HFFc6 (cell line): ENCODE measurements around the gene HMGXB4. TPM values are rescaled to one million over a fixed set of nuclear protein-coding genes. Genes with fewer than 3 reads are reported as not detected.
A peak's percentile ranks its signal among the peaks of the same experiment; 100 is the strongest.

Experiments
- DNase-seq: peaks from one replicate; pipeline ENCODE4 v3.0.0-alpha.2; 2018
- H3K27ac Mint-ChIP-seq: 2 replicates; pipeline ENCODE4 v1.8.0; 2020; ENCODE audit warnings: mild to moderate bottlenecking, mixed read lengths
- H3K27me3 Mint-ChIP-seq: 2 replicates; pipeline ENCODE4 v1.8.0; 2021; ENCODE audit warnings: mild to moderate bottlenecking, moderate library complexity, mixed read lengths; ENCODE audit not compliant: insufficient read depth
- H3K36me3 Mint-ChIP-seq: 2 replicates; pipeline ENCODE4 v1.8.0; 2021; ENCODE audit warnings: low read depth, mixed read lengths
- H3K4me1 Mint-ChIP-seq: 2 replicates; pipeline ENCODE4 v1.8.0; 2020; ENCODE audit warnings: low read depth, mixed read lengths
- H3K4me3 Mint-ChIP-seq: 2 replicates; pipeline ENCODE4 v1.8.0; 2020; ENCODE audit warnings: mild to moderate bottlenecking, moderate library complexity, mixed read lengths
- H3K9me3 Mint-ChIP-seq: 2 replicates; pipeline ENCODE4 v1.8.0; 2020; ENCODE audit warnings: mild to moderate bottlenecking, mixed read lengths
- CTCF ChIP-seq: fragments of 200-600 bp; sonication (generic); IDR thresholded peaks from 2 replicates; pipeline ENCODE4 v1.5.0; 2021; ENCODE audit warnings: antibody characterized with exemption, mild to moderate bottlenecking
- total RNA-seq, 6 experiments: library from RNA; stranded (reverse); fragmentation: NEBNext Ultra II Directional; extraction: Animal tissue kit (Norgen Biotek cat#: 25700); gene quantifications; 2 replicates in 1 of 6; 3 replicates in 5 of 6; pipeline ENCODE4 v1.2.3, GENCODE V29; 2021

HMGXB4 gene
- total RNA-seq, 6 experiments from 2014 or later = 20.2 to 26.0 (median 24.4) TPM

- Mint-ChIP-seq H3K36me3 (peaks cover 18% of the 10 kb centered on the region), H3K27me3 (no peaks in the 10 kb centered on the region), H3K27ac (no peak overlapping the region), H3K9me3 (no peaks in the 10 kb centered on the region), H3K4me1 (peaks cover 11% of the 10 kb centered on the region), H3K4me3 (no peak overlapping the region)
- no peak for DNase-seq
- TF ChIP-seq CTCF = no peak
These were observed 38.8 kb downstream of the HMGXB4 start for GRCh38 chr22:35296051-35296450.

GRCh38 chr22:35299217-35299672 is 42.0 kb downstream of the HMGXB4 start:
- H3K9me3 Mint-ChIP-seq = no peaks in the 10 kb centered on the region
- DNase-seq = no peak
- H3K4me1 Mint-ChIP-seq = peaks cover 29% of the 10 kb centered on the region
- 0 out of 2 replicates have a peak, but pooled peaks have one; percentile 12 for TF ChIP-seq CTCF
- H3K4me3 Mint-ChIP-seq = peak overlapping the region; percentile 92
- H3K27me3 Mint-ChIP-seq = peaks cover 2% of the 10 kb centered on the region
- H3K36me3 Mint-ChIP-seq = peaks cover 9% of the 10 kb centered on the region
- H3K27ac Mint-ChIP-seq = peak overlapping the region; percentile 97

- TF ChIP-seq CTCF = no peak
- no peaks in the 10 kb centered on the region for H3K9me3 Mint-ChIP-seq
- peak within 1 kb of the TSS; percentile 97 for H3K27ac Mint-ChIP-seq
- H3K4me3 Mint-ChIP-seq = peak within 1 kb of the TSS; percentile 92
- H3K4me1 Mint-ChIP-seq = peaks cover 29% of the 10 kb centered on the region
- DNase-seq = peak; percentile 99
- peaks cover 2% of the 10 kb centered on the region for H3K27me3 Mint-ChIP-seq
- H3K36me3 Mint-ChIP-seq = peaks cover 8% of the 10 kb centered on the region; the same call in 1 of the 2 replicates
These were observed 42.6 kb downstream of the HMGXB4 start, which contains the start of gene TOM1 for GRCh38 chr22:35299673-35300499. Gene TOM1 (plus strand): TSS chr22:35299894. CDS start chr22:35299929, 35 bp downstream.

GRCh38 chr22:35301372-35301874 is 44.1 kb downstream of the HMGXB4 start:
- Mint-ChIP-seq H3K27me3 (peaks cover 2% of the 10 kb centered on the region), H3K27ac (peak overlapping the region; percentile 97)

More at GRCh38 chr22:35301372-35301874, 44.1 kb downstream of the HMGXB4 start:
- no peak for TF ChIP-seq CTCF
- no peaks in the 10 kb centered on the region for H3K9me3 Mint-ChIP-seq
- H3K36me3 Mint-ChIP-seq = peaks cover 8% of the 10 kb centered on the region; the same call in 1 of the 2 replicates
- DNase-seq = peak; percentile 39
- peak overlapping the region; percentile 92 for H3K4me3 Mint-ChIP-seq
- peaks cover 39% of the 10 kb centered on the region for H3K4me1 Mint-ChIP-seq
